ENCODE measurements around the gene ZBTB43.

The ZBTB43 gene

GRCh38 chr9:126859111-126859510 lies 54.3 kb downstream of the ZBTB43 start:
- peak overlapping the region; percentile 90 for H3K4me2 ChIP-seq (ENCODE audit: low read depth, low read length, poor library complexity, severe bottlenecking)

DNA sequence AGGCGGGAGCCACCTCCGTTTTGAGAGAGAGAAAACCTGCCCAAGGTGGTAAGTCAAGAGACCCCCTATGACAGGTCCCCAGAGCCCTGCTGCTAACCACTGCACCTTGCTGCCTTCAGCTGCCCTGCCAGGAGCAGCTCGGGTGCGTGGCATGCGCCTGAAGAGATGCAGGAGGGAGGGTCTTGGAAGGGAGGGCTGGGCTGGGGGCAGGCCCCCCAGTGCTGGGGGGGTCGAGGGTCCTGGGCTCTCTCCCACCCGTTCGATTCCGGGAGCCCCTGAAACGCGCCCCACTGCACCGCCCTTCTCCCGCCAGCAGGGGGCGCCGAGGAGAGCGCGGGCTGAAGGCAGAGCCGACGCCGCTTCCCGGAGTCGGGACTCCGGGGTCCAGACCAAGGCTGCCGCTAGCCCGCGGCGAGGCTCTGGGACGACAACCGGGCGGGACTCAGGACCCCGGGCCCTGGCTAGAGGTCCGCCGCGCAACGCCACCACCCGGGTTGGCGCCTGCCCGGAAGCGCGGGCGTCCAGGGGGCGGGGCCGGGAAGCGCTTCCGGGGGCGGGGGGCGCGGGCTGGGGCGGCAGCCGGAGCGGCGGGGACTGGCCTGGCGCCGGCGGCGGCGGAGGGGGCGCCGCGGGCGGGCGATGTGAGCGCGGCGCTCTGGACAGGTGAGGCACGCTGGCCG lies 55.4 kb downstream of the ZBTB43 start, which contains the start of gene ZBTB34:
TSS of gene ZBTB34 (plus strand) at position 563 of the 680 bp plus-strand sequence. CDS start 18,761 bp downstream, outside the sequence.
- Histone ChIP-seq H3K9me2 (replicated peaks; ENCODE audit: low read depth, low read length) (no peaks in the 10 kb centered on the region), H3K4me1 (ENCODE audit: insufficient read depth, low read length, poor library complexity, severe bottlenecking) (peaks cover 38% of the 10 kb centered on the region), H3K4me3 (ENCODE audit: low read length, poor library complexity, severe bottlenecking) (peak within 1 kb of the TSS; percentile 96), H3F3A (ENCODE audit: low read depth) (no peaks in the 10 kb centered on the region), H3K27me3 (ENCODE audit: insufficient read depth, low read length, poor library complexity, severe bottlenecking) (no peaks in the 10 kb centered on the region), H3K36me3 (ENCODE audit: insufficient read depth, low read length) (no peaks in the 10 kb centered on the region), H3K4me2 (ENCODE audit: low read depth, low read length, poor library complexity, severe bottlenecking) (peak within 1 kb of the TSS; percentile 90), H2AFZ (ENCODE audit: low read length) (peak within 1 kb of the TSS; percentile 99), H3K9me3 (ENCODE audit: insufficient read depth, low read depth, low read length) (no peaks in the 10 kb centered on the region), H4K20me1 (ENCODE audit: insufficient read depth, low read length, poor library complexity, severe bottlenecking) (peaks cover 14% of the 10 kb centered on the region), H3K79me2 (ENCODE audit: insufficient read depth, low read length) (peaks cover 39% of the 10 kb centered on the region), H3K9ac (ENCODE audit: low read depth, low read length, poor library complexity, severe bottlenecking) (peak within 1 kb of the TSS; percentile 75)
- no peak for TF ChIP-seq EZH2phosphoT487 (IDR thresholded peaks at IDR 0.05; ENCODE audit: borderline replicate concordance)
- TF ChIP-seq CTCF (conservative IDR thresholded peaks at IDR 0.05; ENCODE audit: low read length): peak; percentile 93

More at GRCh38 chr9:126859111-126859510, 54.3 kb downstream of the ZBTB43 start:
- Histone ChIP-seq H3K9me2 (replicated peaks; ENCODE audit: low read depth, low read length) (no peaks in the 10 kb centered on the region), H3K9me3 (ENCODE audit: insufficient read depth, low read depth, low read length) (no peaks in the 10 kb centered on the region), H2AFZ (ENCODE audit: low read length) (no peak overlapping the region), H3F3A (ENCODE audit: low read depth) (no peaks in the 10 kb centered on the region; the same call in 1 of the 2 replicates), H3K79me2 (ENCODE audit: insufficient read depth, low read length) (peaks cover 34% of the 10 kb centered on the region), H3K4me1 (ENCODE audit: insufficient read depth, low read length, poor library complexity, severe bottlenecking) (peaks cover 36% of the 10 kb centered on the region), H3K4me3 (ENCODE audit: low read length, poor library complexity, severe bottlenecking) (no peak overlapping the region), H3K9ac (ENCODE audit: low read depth, low read length, poor library complexity, severe bottlenecking) (no peak overlapping the region), H4K20me1 (ENCODE audit: insufficient read depth, low read length, poor library complexity, severe bottlenecking) (peaks cover 10% of the 10 kb centered on the region), H3K27me3 (ENCODE audit: insufficient read depth, low read length, poor library complexity, severe bottlenecking) (no peaks in the 10 kb centered on the region), H3K36me3 (ENCODE audit: insufficient read depth, low read length) (no peaks in the 10 kb centered on the region)
- no peak for TF ChIP-seq CTCF (conservative IDR thresholded peaks at IDR 0.05; ENCODE audit: low read length)
- TF ChIP-seq EZH2phosphoT487 (IDR thresholded peaks at IDR 0.05; ENCODE audit: borderline replicate concordance): no peak

DNA sequence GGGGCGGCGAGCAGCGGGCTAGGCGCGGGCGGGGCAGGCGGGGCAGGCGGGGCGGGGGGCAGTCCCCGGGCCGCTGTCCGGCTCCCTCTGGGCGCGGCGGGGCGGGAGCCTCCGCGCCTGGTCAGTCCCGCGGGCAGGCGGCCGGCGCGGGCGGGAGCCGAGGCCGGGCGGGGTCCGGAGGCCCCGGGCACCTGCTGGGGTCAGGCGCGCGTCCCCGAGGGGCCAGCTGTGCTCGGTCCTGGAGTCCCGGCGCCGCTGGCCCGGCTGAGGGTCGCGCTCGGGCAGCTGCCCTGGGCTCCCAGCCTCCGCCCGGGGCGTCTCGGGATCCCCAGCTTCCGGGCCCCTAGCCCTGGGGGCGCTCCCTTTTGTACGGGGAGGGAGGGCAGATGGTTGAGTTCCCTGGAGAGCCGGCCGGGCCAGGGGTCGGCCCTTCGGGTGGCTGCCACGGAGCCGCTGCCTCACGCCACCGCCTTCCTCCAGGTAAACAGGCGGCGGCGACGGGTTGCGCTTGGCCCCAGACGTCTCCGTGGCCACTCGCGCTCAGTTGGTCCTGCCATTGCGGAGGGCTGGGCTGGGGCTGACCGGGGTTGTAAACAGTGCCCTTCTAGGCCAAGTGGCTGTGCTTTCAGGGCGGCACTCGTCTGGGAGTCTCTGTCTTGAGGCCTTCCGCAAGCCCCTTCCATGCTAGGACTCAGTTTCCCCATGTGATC lies 56.1 kb downstream of the ZBTB43 start:
- peaks cover 43% of the 10 kb centered on the region for H3K79me2 ChIP-seq (ENCODE audit: insufficient read depth, low read length)
- H3K9ac ChIP-seq (ENCODE audit: low read depth, low read length, poor library complexity, severe bottlenecking): peak overlapping the region; percentile 75
- no peaks in the 10 kb centered on the region for H3F3A ChIP-seq (ENCODE audit: low read depth)
- peaks cover 38% of the 10 kb centered on the region for H3K4me1 ChIP-seq (ENCODE audit: insufficient read depth, low read length, poor library complexity, severe bottlenecking)
- H2AFZ ChIP-seq (ENCODE audit: low read length): peak overlapping the region; percentile 74
- no peaks in the 10 kb centered on the region for H3K9me2 ChIP-seq (replicated peaks; ENCODE audit: low read depth, low read length)
- no peaks in the 10 kb centered on the region for H3K27me3 ChIP-seq (ENCODE audit: insufficient read depth, low read length, poor library complexity, severe bottlenecking)
- TF ChIP-seq CTCF (conservative IDR thresholded peaks at IDR 0.05; ENCODE audit: low read length) (no peak), EZH2phosphoT487 (IDR thresholded peaks at IDR 0.05; ENCODE audit: borderline replicate concordance) (no peak)
- H4K20me1 ChIP-seq (ENCODE audit: insufficient read depth, low read length, poor library complexity, severe bottlenecking): peaks cover 14% of the 10 kb centered on the region
- peak overlapping the region; percentile 96 for H3K4me3 ChIP-seq (ENCODE audit: low read length, poor library complexity, severe bottlenecking)
- peak overlapping the region; percentile 87 for H3K4me2 ChIP-seq (ENCODE audit: low read depth, low read length, poor library complexity, severe bottlenecking)
- H3K36me3 ChIP-seq (ENCODE audit: insufficient read depth, low read length): no peaks in the 10 kb centered on the region
- no peaks in the 10 kb centered on the region for H3K9me3 ChIP-seq (ENCODE audit: insufficient read depth, low read depth, low read length)
